SW 1271 (cell line): ENCODE results near the gene CRHR2.
"Not testable (repeated sequence)": the region's sequence is repeated elsewhere in the genome, so short reads cannot be mapped to it uniquely, and the experiment has no call there.

ENCODE experiments used
- DNase-seq, 2 experiments: peaks; one replicate each; lab custom pipeline; 2025; lab: John Stamatoyannopoulos, UW

CRHR2 gene

GRCh38 chr7:30682212-30683083 is at the start of gene CRHR2:
Gene CRHR2 (minus strand): TSS chr7:30682456. CDS start chr7:30682280, 176 bp downstream.
- no peak for DNase-seq

DNA sequence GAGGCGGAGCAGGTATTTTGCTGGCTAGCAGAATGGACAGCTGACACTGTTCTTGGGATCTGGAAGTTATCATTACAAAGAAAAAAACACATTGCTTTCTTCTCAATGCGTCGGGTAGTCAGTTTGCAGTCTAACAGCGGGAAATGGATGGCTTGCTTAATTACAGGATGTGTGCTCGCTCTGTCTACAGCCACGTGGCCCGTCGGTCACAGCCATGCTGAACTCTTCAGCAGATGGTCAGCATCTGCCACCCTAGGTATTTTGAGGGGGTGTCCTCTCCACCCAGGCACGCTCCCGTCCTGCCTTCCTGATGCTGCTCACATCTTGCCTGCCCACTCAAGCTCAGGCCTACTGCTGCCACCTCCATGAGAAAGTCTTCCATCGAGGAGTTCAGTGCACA is 49.3 kb upstream of the CRHR2 start:
- no peak for DNase-seq

DNA sequence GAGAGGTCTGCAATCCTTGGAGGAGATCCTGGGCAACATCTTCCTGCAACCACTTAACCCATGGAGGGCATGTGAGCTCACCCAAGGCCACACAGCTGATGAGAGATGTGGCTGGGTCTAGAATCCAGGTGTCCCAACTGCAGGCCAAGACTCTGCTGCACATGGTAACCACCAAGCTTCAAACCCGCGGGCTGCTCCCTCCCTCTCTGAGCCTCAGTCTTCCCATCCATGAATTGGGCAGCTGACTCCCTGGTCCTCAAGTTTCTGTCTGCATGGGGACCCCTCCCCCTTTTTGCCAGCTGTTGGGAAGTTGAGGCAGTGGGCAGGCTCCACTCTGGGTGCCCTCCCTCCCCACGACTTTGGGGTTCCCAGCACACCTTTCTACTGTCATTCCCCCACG is 48.7 kb upstream of the CRHR2 start:
- DNase-seq, result no peak

DNA sequence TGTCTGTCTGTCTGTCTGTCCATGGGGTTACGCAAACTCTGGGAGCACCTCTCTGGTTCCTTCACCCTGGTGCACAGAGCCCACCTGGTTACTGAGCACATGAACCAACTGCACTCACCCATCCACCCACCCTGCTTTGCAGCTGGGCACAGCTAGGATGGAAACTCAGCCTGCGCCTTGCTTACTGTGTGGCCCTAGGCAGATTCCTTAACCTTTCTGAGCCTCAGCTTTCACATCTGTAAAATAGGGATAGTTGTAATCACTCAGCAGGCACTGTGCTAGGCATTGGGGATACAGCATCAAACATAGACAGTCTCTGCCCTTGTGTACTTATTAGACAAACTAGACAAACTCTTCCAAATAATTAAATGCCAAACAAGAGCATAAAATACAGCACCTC is 47.8 kb upstream of the CRHR2 start:
- DNase-seq, result no peak

DNA sequence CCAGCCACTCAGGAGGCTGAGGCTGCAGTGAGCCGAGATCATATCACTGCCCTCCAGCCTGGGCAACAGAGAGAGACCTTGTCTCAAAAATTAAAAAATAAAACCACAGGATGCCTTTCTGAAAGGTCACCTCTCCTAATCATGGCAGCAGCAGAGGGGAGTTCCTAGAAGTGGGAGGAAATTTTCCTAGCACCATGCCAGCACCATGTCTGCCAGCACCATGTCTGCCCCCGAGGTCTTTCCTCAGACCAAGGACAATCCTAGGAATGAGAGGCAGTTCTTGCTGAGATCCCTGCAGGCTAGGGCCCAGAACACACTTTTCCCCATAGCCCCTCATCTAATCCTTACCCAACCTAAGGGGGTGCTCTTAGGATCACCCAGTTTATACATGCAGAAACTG is 47.4 kb upstream of the CRHR2 start:
- DNase-seq, result no peak

- DNase-seq, result no peak
Measured at GRCh38 chr7:30728591-30729100, 46.4 kb upstream of the CRHR2 start.

DNA sequence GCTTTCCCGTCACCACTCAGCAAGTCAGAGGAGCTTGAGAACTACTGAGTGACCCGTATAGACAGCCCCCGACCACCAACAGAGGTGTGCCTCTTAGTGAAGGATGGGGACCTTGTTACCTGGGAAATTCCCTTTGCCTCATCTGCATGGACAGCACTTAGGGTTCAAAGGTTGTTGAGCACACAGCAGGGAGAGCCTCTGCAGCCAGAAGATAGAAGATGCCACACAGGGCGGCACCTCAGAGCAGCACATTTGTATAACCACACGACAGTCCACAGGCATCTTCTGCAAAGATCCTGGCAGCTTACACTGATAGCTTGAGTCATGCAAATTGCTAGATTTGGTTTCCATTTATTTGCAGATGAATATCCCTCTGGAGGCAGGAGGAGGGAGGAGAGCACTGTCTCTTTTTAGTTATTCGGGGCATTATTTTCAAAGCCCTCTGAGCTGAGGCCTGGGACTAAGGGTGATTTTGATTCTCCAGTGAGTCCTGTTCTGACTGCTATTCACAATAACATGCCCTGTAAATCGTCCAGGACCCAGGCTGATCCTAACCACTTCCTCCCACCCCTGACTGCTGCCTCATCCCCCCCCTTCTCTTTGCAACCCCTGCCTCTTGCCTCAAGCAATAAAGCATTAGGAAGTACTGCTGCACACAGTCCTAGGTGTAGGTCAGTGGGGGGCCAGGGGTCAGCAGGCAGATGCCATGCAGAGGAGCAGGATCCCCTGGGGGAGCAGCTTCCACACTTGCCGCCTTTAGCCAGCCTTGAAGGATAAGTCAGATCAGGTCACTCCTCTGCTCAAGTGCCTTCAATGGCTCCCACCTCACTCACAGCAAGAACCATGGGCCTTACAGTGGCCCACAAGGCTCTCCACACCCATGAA is 45.0 kb upstream of the CRHR2 start:
- DNase-seq, result no peak

GRCh38 chr7:30726296-30727006 is 44.2 kb upstream of the CRHR2 start:
- no peak for DNase-seq

GRCh38 chr7:30723776-30724175 is 41.5 kb upstream of the CRHR2 start:
- DNase-seq, result no peak

GRCh38 chr7:30722671-30723070 is 40.4 kb upstream of the CRHR2 start:
- no peak for DNase-seq

DNA sequence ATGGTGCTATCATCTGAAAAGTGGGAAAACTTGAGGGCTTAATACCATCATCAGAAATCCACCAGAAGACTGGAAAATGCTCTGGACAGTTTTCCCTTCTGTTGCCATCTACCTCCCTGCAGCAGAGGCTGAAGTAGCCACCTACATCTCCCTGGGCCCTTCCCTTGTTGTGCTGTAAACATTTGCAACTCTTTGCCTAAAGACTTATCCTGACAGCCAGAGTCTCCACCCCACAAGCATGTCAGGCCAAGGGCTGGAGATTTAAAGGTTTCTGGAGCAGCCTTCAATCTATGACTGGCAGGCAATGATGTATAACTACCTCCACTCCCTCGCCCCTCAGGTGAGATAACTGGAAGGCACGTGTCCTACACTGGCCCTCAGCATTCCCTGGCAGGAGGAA is 39.9 kb upstream of the CRHR2 start:
- no peak for DNase-seq

- DNase-seq, result no peak
Measured at GRCh38 chr7:30721211-30721610, 39.0 kb upstream of the CRHR2 start.

DNA sequence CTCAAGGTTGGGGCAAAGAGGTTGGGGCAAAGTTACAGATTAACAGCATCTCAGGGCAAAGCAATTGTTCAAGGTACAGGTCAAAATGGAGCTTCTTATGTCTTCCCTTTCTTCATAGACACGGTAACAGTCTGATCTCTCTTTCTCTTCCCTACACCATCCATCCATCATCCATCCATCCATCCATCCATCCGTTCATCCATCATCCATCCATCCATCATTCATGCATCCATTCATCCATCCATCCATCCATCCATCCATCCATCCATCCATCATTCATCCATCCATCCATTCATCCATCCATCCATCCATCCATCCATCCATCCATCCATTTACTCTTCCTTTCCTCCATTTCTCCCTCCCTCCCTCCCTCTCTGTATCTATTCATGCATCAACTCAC is 37.2 kb upstream of the CRHR2 start:
- DNase-seq, result not testable (repeated sequence)

- peak; percentile 5 to 51 for DNase-seq
Measured at GRCh38 chr7:30717181-30717580, 34.9 kb upstream of the CRHR2 start.

- no peak for DNase-seq
Measured at GRCh38 chr7:30714129-30714528, 31.9 kb upstream of the CRHR2 start.

DNA sequence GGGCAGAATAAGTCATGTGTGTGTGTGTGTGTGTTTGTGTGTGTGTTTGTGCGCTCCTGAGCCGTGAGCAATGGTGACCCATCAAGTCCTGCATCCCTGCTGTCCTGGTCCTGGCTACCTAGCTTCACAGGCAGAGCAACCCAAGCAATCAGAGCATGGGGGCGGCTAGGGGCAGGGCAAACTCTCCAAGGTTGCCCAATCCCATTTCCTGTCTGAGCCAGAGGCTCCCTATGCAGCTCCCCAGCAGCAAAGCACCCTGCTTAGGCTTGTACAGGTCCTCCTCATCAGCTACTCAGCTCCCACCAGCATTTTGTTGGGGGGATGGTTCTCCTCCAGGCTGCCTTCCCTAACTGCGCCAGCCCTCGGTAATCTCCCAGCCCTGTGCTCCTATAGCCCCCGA is 31.1 kb upstream of the CRHR2 start:
- no peak for DNase-seq

DNA sequence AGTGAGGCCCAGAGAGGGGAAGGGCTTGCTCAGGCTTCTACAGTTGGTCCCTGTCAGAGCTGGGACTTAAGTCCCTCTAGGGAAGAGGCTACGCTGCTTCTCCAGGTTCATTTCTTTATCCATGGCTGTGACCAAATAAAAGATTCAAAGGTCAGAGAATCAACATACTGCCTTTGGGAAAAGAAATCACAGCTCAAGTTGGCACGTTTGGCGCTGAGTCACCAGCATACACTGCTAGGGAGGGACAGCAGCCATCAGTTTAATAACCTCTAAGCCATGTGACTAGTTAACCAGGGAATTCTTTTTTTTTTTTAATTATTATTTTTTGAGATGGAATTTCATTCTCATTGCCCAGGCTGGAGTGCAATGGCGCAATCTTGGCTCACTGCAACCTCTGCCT is 28.4 kb upstream of the CRHR2 start:
- no peak for DNase-seq

DNA sequence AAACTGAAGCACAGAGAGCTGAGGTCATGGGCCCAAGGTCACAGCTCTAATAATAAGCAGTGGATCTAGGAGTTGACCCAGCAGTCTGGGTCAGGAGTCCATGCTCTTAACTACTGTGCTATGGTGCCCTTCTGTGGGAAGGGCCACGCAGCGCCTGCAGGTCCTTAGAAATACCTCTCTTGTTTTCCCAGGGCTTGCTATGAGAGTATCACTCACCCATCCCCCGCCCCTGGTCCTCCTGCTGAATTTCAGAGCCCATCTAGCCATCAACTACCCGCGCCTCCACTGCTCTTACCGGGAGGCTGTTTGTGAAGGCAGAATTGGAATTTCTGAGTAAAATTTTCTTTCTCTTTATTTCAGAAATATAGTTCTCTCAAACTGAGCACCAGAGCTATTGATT is 27.3 kb upstream of the CRHR2 start:
- DNase-seq, result no peak

GRCh38 chr7:30708983-30709382 is 26.7 kb upstream of the CRHR2 start:
- no peak for DNase-seq

- no peak for DNase-seq
Measured at GRCh38 chr7:30708412-30708811, 26.2 kb upstream of the CRHR2 start.

DNA sequence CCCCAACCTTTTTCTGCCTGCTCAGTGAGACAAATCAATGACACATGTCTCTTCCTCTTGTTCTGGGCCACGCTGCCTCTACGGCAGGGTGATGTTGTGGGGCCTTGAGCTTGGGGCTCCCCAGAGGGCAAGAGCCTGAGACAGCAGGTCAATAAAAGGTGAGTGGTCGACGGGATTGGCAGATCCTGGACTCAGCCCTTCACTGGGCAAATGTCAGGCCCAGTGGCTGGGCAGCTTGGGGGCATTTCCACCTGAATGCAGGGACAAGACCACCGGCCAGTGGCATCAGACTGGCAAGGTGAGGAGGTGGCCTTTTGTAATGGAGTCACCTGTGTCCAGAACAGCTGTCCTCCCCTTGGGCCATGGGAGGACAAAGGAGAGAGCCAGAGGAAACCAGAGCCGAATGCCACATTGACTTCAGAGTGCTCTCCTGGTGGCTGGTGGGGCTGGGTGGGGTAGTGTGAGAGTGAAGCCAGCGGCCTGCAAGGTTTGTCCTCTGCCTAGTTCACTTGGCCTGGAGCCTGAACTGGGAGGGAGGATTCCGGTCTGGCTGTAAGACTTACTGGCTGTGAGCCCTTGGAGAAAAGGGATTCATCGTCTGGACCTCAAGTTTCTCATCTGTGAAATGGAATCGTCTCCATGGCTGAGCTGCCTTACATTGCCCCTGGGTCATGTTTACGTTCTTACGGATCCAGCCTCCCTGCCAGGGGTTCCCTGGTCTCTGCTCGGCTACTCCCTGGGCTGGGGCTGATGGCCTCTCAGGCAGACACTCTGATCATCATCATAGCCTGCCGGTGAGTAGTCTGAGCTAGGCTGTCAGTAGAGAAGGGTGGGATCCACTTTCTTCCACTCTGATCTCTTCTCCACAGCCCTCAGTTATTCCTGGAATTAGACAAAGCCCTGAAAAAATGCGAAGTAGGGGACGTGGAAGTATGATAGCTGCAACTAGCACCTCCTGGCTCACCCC is 25.4 kb upstream of the CRHR2 start:
- DNase-seq, result no peak
